HepG2 (cell line): ENCODE data around the gene FCHSD1. TPM values are rescaled to one million over a fixed set of nuclear protein-coding genes. Genes with fewer than 3 reads are reported as not detected.

Experiments used
- ATM ChIP-seq: fragments of 450-650 bp; IDR thresholded peaks from 2 replicates; pipeline ENCODE4 v1.7.1; 2017; ENCODE audit warnings: mild to moderate bottlenecking, borderline replicate concordance
- DPF2 ChIP-seq: sonication (generic); formaldehyde crosslinking; IDR thresholded peaks from 2 replicates; pipeline ENCODE4 v1.4.0; 2020; ENCODE audit warnings: mild to moderate bottlenecking, low read depth, missing genetic modification reagents, borderline replicate concordance
- HBP1 ChIP-seq: IDR thresholded peaks from 2 replicates; pipeline ENCODE4 v1.6.1; 2016; ENCODE audit warnings: low read depth, control low read depth
- HNRNPK ChIP-seq: fragments of 200-400 bp; formaldehyde crosslinking; IDR thresholded peaks from 2 replicates; pipeline ENCODE4 v1.6.1; 2018; ENCODE audit warnings: low read length, low read depth, moderate library complexity, mild to moderate bottlenecking; ENCODE audit not compliant: poor library complexity, severe bottlenecking
- MATR3 ChIP-seq: sonication (generic); formaldehyde crosslinking; IDR thresholded peaks from 2 replicates; pipeline ENCODE4 v1.4.0; 2020; ENCODE audit warnings: missing genetic modification reagents
- MED8 ChIP-seq: sonication (generic); formaldehyde crosslinking; IDR thresholded peaks from 2 replicates; pipeline ENCODE4 v1.8.1; 2023; ENCODE audit warnings: mild to moderate bottlenecking, missing genetic modification reagents; ENCODE audit not compliant: insufficient replicate concordance
- MTF2 ChIP-seq: sonication (generic); formaldehyde crosslinking; IDR thresholded peaks from 2 replicates; pipeline ENCODE4 v1.5.0; 2020; ENCODE audit warnings: missing genetic modification reagents, borderline replicate concordance
- NFYC ChIP-seq: IDR thresholded peaks from 2 replicates; pipeline ENCODE4 v1.6.1; 2016; ENCODE audit warnings: missing genetic modification reagents, missing compliant biosample characterization
- SATB2 ChIP-seq: sonication (generic); formaldehyde crosslinking; IDR thresholded peaks from 2 replicates; pipeline ENCODE4 v1.5.0; 2020; ENCODE audit warnings: missing genetic modification reagents
- SMAD9 ChIP-seq: sonication (generic); formaldehyde crosslinking; IDR thresholded peaks from 2 replicates; pipeline ENCODE4 v1.5.1; 2020; ENCODE audit warnings: mild to moderate bottlenecking, missing genetic modification reagents
- SP5 ChIP-seq: IDR thresholded peaks from 2 replicates; pipeline ENCODE4 v1.6.1; 2016; ENCODE audit warnings: low read depth, borderline replicate concordance
- TARDBP ChIP-seq: sonication (generic); formaldehyde crosslinking; IDR thresholded peaks from 2 replicates; pipeline ENCODE4 v1.8.0; 2022; ENCODE audit warnings: mild to moderate bottlenecking, missing genetic modification reagents
- U2AF2 ChIP-seq: fragments of 200-400 bp; formaldehyde crosslinking; IDR thresholded peaks from 2 replicates; pipeline ENCODE4 v1.6.1; 2017; ENCODE audit warnings: low read depth, mild to moderate bottlenecking, low read length
- ZBTB20 ChIP-seq: sonication (generic); formaldehyde crosslinking; IDR thresholded peaks from 2 replicates; pipeline ENCODE4 v1.8.1; 2023; ENCODE audit warnings: missing genetic modification reagents, low read depth, mild to moderate bottlenecking, borderline replicate concordance
- ZNF34 ChIP-seq: sonication (generic); formaldehyde crosslinking; IDR thresholded peaks from 2 replicates; pipeline ENCODE4 v1.4.0; 2020; ENCODE audit warnings: mild to moderate bottlenecking, missing genetic modification reagents, borderline replicate concordance
- ZNF367 ChIP-seq: sonication (generic); formaldehyde crosslinking; IDR thresholded peaks from 2 replicates; pipeline ENCODE4 v1.4.0; 2020; ENCODE audit warnings: missing genetic modification reagents, borderline replicate concordance
- ZNF432 ChIP-seq: sonication (generic); formaldehyde crosslinking; IDR thresholded peaks from 2 replicates; pipeline ENCODE4 v1.5.0; 2020; ENCODE audit warnings: missing genetic modification reagents, mild to moderate bottlenecking, borderline replicate concordance
- ZNF737 ChIP-seq: sonication (generic); formaldehyde crosslinking; IDR thresholded peaks from 2 replicates; pipeline ENCODE4 v1.5.0; 2020; ENCODE audit warnings: missing genetic modification reagents, mild to moderate bottlenecking, borderline replicate concordance
- ZNF740 ChIP-seq: sonication (generic); formaldehyde crosslinking; IDR thresholded peaks from 2 replicates; pipeline ENCODE4 v1.4.0; 2020; ENCODE audit warnings: missing genetic modification reagents
- polyA plus RNA-seq, 8 experiments: library from polyadenylated mRNA; depleted of rRNA in 3 of 8; stranded (reverse) in 7 of 8; unstranded in 1 of 8; fragments of >200 nt; fragmentation: Illumina TruSeq in 4 of 8; extraction: Trizol in 4 of 8; gene quantifications; 2 replicates each; pipeline versions ENCODE4 v1.2.1 to v1.2.3, GENCODE V29; 2011 to 2016; ENCODE audit warnings: low read depth in 4 of 8, missing spikeins in 1 of 8, mixed read lengths in 1 of 8; ENCODE audit not compliant: insufficient read depth in 1 of 8
- total RNA-seq, 5 experiments: library from RNA; depleted of rRNA; stranded (reverse); fragments of >200 nt; fragmentation: Illumina TruSeq; extraction: Trizol; gene quantifications; 2 replicates each; pipeline ENCODE4 v1.2.3, GENCODE V29; 2016; ENCODE audit warnings: low read depth in 1 of 5
- TF ChIP-seq, protein P1 (sequence below): sonication (generic); formaldehyde crosslinking; IDR thresholded peaks from 2 replicates; pipeline ENCODE4 v1.8.0; 2022; ENCODE audit warnings: missing genetic modification reagents, low read depth, mild to moderate bottlenecking, borderline replicate concordance
- TF ChIP-seq, protein P2 (sequence below): sonication (generic); formaldehyde crosslinking; IDR thresholded peaks from 2 replicates; pipeline ENCODE4 v1.4.0; 2020; ENCODE audit warnings: missing genetic modification reagents, mild to moderate bottlenecking, borderline replicate concordance
- TF ChIP-seq, protein P3 (sequence below): sonication (generic); formaldehyde crosslinking; IDR thresholded peaks from 2 replicates; pipeline ENCODE4 v1.5.0; 2020; ENCODE audit warnings: mild to moderate bottlenecking, missing genetic modification reagents

The FCHSD1 gene
- total and polyA plus RNA-seq, 2 of the 13 experiments (the other 11 are each of a cell fraction or from before 2014, with no cell fraction given), result 5.5 to 15.4 TPM

- peak; percentile 98 for TF ChIP-seq ZNF740 (CRISPR knock-in tag)
- peak; percentile 75; the same call in 1 of the 2 replicates for TF ChIP-seq ZBTB20 (CRISPR knock-in tag)
- TF ChIP-seq MED8, result peak; percentile 34
- TF ChIP-seq SATB2 (CRISPR knock-in tag), result no peak
- TF ChIP-seq ATM, result no peak
- no peak; the same call in 1 of the 2 replicates for TF ChIP-seq ZNF34 (CRISPR knock-in tag)
- no peak for TF ChIP-seq U2AF2
- TF ChIP-seq, protein P1, sequence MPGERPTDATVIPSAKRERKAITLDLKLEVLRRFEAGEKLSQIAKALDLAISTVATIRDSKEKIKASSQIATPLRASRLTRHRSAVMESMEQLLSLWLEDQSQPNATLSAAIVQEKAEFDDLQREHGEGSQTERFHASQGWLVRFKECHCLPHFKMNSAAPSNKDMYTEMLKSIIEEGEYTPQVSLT (CRISPR knock-in tag), result no peak; the same call in 1 of the 2 replicates
- TF ChIP-seq SMAD9 (CRISPR knock-in tag), result no peak
- no peak; the same call in 1 of the 2 replicates for TF ChIP-seq DPF2
- TF ChIP-seq MATR3 (CRISPR knock-in tag), result no peak
- TF ChIP-seq SP5 (CRISPR knock-in tag), result peak; percentile 94
- TF ChIP-seq, protein P2, sequence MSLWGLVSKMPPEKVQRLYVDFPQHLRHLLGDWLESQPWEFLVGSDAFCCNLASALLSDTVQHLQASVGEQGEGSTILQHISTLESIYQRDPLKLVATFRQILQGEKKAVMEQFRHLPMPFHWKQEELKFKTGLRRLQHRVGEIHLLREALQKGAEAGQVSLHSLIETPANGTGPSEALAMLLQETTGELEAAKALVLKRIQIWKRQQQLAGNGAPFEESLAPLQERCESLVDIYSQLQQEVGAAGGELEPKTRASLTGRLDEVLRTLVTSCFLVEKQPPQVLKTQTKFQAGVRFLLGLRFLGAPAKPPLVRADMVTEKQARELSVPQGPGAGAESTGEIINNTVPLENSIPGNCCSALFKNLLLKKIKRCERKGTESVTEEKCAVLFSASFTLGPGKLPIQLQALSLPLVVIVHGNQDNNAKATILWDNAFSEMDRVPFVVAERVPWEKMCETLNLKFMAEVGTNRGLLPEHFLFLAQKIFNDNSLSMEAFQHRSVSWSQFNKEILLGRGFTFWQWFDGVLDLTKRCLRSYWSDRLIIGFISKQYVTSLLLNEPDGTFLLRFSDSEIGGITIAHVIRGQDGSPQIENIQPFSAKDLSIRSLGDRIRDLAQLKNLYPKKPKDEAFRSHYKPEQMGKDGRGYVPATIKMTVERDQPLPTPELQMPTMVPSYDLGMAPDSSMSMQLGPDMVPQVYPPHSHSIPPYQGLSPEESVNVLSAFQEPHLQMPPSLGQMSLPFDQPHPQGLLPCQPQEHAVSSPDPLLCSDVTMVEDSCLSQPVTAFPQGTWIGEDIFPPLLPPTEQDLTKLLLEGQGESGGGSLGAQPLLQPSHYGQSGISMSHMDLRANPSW, result no peak
- peak; percentile 89; the same call in 1 of the 2 replicates for TF ChIP-seq HBP1 (CRISPR knock-in tag)
- no peak for TF ChIP-seq ZNF367 (CRISPR knock-in tag)
- TF ChIP-seq NFYC (CRISPR knock-in tag), result peak; percentile 71
- TF ChIP-seq MTF2, result no peak
- peak; percentile 44 for TF ChIP-seq HNRNPK
- no peak for TF ChIP-seq ZNF432 (CRISPR knock-in tag)
- TF ChIP-seq, protein P3, sequence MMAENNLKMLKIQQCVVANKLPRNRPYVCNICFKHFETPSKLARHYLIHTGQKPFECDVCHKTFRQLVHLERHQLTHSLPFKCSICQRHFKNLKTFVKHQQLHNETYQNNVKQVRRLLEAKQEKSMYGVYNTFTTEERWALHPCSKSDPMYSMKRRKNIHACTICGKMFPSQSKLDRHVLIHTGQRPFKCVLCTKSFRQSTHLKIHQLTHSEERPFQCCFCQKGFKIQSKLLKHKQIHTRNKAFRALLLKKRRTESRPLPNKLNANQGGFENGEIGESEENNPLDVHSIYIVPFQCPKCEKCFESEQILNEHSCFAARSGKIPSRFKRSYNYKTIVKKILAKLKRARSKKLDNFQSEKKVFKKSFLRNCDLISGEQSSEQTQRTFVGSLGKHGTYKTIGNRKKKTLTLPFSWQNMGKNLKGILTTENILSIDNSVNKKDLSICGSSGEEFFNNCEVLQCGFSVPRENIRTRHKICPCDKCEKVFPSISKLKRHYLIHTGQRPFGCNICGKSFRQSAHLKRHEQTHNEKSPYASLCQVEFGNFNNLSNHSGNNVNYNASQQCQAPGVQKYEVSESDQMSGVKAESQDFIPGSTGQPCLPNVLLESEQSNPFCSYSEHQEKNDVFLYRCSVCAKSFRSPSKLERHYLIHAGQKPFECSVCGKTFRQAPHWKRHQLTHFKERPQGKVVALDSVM (CRISPR knock-in tag), result 0 out of 2 replicates have a peak, but pooled peaks have one; percentile 48
- no peak for TF ChIP-seq ZNF737
- TF ChIP-seq TARDBP (CRISPR knock-in tag), result peak; percentile 78; the same call in 1 of the 2 replicates
Measured at GRCh38 chr5:141618804-141619554, 32.2 kb downstream of the FCHSD1 start, which contains the start of gene DIAPH1 (continued).
